Hematopoietic multipotent progenitor cell treated with erythropoietin and hydrocortisone succinate and interleukin-3 and kit ligand, for 15 days (in vitro differentiated cells): Measurements from ENCODE around the gene CAMP.

Experiments
- DNase-seq: peaks from one replicate; pipeline ENCODE4 v3.0.0-alpha.2; 2015; ENCODE audit warnings: low spot score

CAMP gene

GRCh38 chr3:48215019-48215418, 8.3 kb upstream of the CAMP start:
- no peak for DNase-seq

- DNase-seq: no peak
These were observed 7.8 kb upstream of the CAMP start for GRCh38 chr3:48215466-48215865.

DNA sequence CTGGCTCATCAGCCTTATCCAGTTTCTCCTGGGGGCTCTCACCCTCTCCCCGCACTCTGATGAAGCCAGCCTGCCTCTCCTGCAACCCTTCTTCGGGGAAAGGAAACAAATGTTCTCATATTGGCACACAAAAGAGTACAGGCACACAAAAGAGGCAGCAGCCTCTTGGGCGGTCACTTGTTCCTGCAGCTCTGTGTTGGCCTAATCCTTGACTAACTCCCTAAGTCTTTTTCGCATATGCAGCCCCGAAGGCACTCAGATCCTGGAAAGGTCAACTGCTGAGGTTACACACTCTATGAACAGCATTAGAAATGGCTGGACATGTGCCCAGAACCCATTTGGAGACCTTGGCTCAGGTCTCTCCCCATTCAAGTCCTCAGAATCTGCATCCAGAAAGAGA, 7.4 kb upstream of the CAMP start:
- DNase-seq: no peak

DNA sequence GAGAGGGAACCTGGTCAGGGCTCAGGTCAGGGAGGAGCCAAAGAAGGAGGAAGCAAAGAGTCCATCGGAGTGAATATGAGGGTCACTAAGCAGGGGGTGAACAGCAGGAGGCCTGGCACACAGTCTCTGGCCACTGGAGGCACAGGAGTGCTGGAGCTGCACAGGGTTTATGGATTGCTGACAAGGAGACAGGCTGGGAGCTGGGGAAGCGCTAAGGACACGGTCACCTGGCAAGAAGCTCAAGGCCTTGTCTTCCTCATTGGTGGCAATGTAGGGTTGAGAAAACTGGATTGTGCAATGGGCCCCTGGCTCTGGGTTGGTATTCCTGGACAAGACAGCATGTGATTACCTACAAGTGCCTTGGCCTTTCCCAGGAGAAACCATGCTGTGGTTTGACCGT, 5.8 kb upstream of the CAMP start:
- no peak for DNase-seq

DNA sequence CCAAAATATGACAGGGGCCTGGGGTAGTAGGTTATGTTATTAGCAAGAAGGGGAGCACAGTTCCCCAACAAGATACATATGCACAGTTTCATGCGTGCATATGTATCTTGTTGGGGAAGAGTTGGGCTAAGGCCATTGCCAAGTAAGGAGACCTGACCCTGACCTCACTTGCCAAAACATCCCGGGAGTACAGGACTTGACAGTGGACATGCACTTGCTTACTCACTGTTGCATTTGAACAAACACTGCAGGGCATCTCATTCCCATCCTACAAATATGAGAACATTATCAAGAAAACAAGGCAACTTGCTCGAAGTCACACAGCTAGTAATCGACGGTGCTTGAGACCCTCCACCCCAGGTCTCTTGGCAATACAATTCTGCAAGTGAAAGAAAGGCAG, 4.8 kb upstream of the CAMP start:
- DNase-seq: no peak

DNA sequence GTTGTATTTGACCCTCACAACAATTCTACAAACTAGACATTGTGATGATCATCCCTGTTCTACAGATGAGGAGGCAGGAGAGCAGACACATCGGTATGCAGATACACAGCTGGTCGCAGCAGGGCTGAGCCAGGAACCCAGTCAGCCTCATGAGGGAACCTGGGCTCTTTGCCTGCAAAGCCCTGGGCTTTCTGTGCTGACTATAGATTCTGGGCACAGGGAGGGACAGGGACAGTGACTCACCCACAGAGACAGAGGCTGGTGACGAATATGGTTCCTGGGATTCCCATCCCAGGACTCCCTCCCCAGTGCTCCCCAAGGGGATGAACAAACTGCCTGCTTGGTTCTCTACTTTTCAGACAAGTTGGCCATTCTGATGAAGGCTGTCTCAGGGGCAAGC, 3.8 kb upstream of the CAMP start:
- DNase-seq: no peak

- DNase-seq: no peak
These were observed 2.5 kb upstream of the CAMP start for GRCh38 chr3:48220746-48221145.

DNA sequence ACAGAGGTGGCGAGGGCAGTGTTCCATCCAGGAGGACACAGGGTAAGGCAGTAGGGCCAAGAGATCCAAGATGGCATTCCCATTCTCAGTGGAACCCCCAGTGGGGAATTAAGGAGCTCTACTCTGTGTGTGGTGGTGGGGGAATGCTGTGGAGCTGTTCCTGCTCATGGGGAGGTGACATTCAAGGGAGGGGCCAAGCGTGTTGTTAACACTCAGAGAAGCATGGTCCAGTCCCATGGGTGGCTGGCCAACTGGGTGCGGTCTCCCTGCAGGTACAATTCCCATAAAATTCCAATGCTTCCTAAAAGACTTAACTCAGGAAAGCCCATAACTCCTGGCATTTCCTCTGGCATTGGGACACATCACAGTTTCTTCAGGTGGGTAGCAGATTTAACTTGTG, 2.3 kb downstream of the CAMP start:
- no peak for DNase-seq

DNA sequence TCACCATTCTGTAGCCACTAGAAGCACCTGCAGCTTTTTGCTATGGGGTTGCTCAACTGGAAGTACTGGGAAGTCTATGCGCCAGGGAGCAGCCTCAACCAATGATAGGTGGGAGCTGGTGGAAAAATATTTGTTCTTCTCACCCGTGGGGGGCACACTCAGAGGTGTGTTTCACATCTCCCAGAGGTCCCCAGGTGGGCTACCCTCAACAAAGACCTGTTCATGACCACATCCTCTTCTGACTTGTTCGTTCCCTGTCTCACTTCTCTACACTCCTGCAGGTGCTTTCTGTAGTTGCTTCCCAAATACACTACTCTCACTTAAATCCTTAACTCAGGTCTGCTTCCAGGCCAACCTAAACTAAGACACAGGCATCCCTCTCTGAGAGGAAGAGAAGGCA, 3.6 kb downstream of the CAMP start:
- no peak for DNase-seq

GRCh38 chr3:48232232-48232631, 8.9 kb downstream of the CAMP start:
- DNase-seq: no peak

GRCh38 chr3:48232734-48233133, 9.4 kb downstream of the CAMP start:
- peak; percentile 39 for DNase-seq

DNA sequence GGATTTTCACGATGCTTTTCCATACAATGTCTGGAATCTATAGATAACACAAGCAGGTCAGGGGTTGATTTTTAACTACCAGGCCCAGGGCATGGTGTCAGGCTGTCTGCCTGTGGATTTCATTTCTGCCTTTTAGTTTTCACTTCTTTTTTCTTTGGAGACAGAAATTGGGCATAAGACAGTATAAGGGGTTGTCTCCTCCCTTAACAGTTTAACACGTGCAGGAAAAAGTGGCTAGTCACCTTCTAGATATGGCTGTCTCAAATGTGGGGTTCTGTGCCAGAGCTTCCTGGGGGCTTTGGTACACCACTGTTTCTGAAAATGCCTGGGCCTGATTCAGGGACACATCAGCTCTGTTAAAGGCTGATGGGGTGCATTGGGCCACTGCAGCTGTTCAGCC, 10.2 kb downstream of the CAMP start:
- no peak for DNase-seq

DNA sequence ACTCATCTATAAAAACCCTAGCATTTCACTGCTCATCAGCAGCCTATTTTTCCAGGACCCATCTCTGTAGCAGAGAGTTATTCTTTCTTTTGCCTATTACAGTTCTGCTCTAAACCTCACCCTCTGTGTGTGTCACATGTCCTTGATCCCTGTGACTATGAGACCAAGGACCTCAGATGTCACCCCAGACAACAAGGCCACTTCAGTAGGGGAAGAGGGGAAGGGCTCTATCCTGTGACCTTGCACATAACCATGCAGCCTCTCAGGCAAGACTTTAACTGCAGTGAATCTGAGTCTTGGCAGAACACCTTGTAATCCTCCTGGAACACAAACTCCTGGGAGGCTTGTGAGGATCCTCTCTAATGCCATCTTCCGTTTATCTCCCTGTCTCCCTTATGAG, 13.2 kb downstream of the CAMP start:
- DNase-seq: no peak

DNA sequence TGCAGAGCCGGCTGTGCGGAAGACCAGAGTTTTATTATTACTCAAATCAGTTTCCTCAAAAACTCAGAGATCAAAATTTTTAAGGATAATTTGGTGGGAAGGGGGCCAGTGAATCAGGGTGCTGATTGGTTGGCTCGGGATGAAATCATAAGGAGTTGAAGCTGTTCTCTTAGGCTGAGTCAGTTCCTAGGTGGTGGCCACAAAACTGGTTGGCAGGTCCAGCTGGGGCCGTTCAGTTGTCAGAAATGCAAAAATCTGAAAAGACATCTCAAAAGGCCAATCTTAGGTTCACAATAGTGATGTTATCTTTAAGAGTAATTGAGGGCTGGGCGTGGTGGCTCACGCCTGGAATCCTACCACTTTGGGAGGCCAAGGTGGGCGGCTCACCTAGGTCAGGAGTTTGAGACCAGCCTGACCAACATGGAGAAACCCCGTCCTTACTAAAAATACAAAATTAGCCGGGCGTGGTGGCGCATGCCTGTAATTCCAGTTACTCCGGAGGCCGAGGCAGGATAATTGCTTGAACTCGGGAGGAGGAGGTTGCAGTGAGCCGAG, 15.3 kb downstream of the CAMP start:
- no peak for DNase-seq

DNA sequence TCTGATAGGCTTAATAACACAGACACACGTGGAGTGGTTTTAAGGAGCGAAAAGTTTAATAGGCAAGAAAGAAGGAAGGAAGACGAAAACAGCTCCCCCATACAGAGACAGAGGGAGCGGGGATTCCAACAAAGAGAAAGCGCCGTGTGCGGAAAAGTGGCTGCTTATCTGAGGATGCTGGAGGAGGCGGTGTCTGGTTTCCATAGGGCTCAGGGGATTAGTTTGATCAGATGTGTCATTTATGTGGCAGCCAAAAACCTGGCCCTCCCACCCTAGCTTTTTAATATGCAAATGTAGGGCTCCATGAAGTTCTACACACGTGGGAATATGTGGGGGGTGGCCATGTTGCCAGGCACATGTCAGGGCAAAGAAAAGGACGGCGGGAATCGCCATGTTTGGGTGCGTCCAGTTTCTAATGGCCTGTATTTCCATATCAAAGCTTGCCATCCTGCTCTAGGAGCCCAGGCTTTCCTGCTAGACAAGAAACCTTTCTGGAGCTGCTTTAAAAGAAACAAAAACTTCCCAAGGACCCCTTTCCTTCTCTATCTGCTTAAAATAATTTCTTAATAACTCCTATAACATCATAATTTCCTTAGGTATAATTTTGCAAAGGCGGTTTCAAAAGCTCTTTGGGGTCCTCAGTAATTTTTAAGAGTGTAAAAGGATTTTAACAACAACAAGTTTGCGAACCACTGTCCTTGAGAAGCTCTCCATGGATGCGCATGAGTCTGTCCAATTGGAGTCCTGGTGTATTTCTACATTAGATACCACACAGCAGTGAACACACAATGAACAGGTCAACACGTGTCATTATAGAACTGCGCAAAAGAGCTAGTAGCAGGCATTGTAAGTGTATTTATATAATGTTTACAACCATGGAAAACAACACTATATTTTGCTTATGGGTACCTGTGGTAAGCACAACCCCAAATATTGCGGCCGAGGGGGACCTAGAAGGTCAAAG, 17.0 kb downstream of the CAMP start:
- no peak for DNase-seq

DNA sequence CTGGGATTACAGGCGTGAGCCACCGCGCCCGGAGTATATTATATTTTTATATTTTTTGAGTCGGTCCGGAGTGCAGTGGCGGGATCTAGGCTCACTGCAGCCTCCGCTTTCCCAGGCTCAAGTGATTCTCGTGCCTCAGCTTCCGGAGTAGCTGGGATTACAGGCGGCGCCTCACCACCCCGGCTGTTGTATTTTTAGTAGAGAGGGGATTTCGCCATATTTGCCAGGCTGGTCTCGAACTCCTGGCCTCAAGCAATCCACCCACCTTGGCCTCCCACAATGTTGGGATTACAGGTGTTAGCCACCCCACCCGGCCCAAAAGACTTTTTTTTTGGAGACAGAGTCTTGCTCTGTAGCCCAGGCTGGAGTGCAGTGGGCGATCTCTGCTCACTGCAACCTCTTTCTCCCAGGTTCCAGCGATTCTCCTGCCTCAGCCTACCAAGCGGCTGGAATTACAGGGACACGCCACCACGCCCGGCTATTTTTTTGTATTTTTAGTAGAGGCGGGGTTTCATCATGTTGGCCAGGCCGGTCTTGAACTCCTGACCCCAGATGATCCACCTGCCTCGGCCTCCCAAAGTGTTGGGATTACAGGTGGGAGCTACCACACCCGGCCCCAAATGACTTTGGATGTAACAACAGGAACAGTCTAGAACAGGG, 18.6 kb downstream of the CAMP start:
- DNase-seq: no peak

- no peak for DNase-seq
These were observed 20.6 kb downstream of the CAMP start for GRCh38 chr3:48243886-48244285.

DNA sequence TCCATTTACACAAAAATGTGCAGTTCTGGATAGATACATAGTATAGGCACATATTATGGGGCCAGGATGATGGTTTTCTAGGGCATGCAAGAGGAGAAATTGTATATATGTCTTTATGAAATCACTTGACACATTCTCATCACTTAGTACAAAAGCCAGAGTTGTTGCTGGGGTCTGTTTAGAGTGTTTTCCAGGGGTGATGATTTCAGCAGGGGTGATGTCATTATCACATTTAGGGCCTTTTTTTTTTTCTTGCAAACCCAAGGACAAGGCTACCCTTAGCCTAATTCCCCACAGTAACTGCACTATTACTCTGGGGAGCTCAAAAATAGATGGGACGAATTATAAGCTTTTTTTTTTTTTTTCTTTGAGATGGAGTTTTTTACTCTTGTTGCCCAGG, 21.2 kb downstream of the CAMP start:
- no peak for DNase-seq

- no peak for DNase-seq
These were observed 21.8 kb downstream of the CAMP start for GRCh38 chr3:48245136-48245535.

- no peak for DNase-seq
These were observed 24.1 kb downstream of the CAMP start for GRCh38 chr3:48247401-48247811.

DNA sequence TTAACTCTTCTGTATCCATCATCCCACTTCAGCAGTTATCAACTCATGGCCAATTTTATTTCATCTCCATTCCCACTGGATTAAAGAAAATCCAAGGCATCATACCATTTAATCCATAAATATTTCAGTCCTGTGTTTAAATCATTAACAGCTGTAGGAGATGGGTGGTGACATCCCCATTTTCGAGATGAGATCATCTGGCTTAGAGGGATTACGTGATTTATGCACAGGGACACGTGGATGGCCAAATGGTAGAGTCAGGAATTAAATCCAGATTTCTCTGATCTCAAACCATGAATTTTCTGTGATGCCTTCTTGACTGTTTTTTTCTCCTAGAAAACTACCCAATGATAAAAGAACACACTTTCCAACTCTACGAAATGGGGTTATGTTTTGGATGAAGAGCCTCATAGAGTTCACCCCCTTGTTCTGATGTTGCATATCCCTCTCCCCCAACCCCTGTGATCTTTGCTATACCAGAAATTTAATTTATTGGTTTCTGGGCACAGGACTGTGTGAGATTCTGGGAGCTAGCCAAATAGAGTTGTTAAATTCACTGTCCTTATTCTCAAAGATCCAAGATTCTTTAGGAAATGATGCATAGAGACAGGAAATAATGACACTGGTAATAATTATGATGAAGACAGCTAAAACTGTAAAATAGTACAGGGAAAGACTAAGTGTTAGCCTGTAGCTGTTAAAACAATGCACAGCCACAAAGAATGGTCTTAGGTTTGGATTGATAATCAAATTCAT, 25.0 kb downstream of the CAMP start:
- DNase-seq: no peak

DNA sequence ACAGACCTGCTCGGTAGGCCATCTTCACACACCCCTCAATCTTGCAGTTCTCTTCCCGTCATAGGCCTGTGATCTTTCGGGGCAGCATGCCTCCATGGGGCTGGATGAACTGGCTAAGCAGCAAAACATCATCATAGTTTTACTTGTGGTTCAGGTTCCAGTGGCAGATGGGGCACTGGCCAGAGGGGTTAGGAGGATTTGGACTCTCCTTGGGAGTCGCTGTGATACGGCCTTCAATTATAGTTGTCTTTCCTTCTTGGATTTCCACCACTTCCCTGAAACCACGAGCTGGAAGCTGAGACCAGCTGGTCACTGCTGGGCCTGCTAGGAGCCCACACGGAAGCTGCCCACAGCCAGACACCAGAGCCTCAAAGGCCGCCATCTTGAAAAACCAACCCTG, 33.3 kb downstream of the CAMP start:
- no peak for DNase-seq

GRCh38 chr3:48258530-48258929, 35.2 kb downstream of the CAMP start:
- no peak for DNase-seq
